K562 (cell line): ENCODE results near the gene RBMS3. TPM values are rescaled to one million over a fixed set of nuclear protein-coding genes. Genes with fewer than 3 reads are reported as not detected.

ENCODE experiments used
- ATAC-seq: fragments of 200-7000 bp; cut with Tn5 transposase; 3 replicates; pipeline ENCODE4 v1.9.1; 2020; ENCODE audit warnings: moderate library complexity
- BruUV-seq: library from RNA; stranded (reverse); fragments of 400-500 nt; replicated peaks from 2 replicates; lab custom pipeline; 2021; lab: Mats Ljungman, UMichigan
- CTCF ChIA-PET: fragments of 300-600 bp; formaldehyde crosslinking; extraction: SDS; loops from one replicate; lab custom pipeline; 2021; ENCODE audit warnings: low intra/inter-chr PET ratio; lab: Yijun Ruan, JAX
- POLR2A ChIA-PET: fragments of 300-600, 350-650 bp; sonication (Branson Sonifier 250); formaldehyde crosslinking; extraction: SDS; loops from one replicate; lab custom pipeline; 2021; ENCODE audit warnings: antibody characterized with exemption, inconsistent platforms; lab: Yijun Ruan, JAX
- DNase-seq, 4 experiments: peaks; one replicate each; pipeline versions ENCODE4 v3.0.0 to v3.0.0-alpha.2; 2011 to 2018; ENCODE audit warnings: low spot score in 3 of 4, mixed read lengths in 3 of 4; ENCODE audit errors: extremely low read depth in 1 of 4
- FAIRE-seq: peaks from 2 replicates; lab custom pipeline; 2011; peaks lifted over from hg19 to GRCh38; lab: Jason Lieb, UNC
- H2AFZ ChIP-seq: 2 replicates; pipeline ENCODE4 v1.6.0; 2011; ENCODE audit warnings: low read depth, low read length, control low read depth, inconsistent platforms
- H3K27ac ChIP-seq: fragments of 200-600 bp; 3 replicates; pipeline ENCODE4 v1.8.0; 2011; ENCODE audit warnings: low read depth, mild to moderate bottlenecking, control low read depth, inconsistent platforms, low read length, moderate library complexity, mixed read lengths; ENCODE audit errors: extremely low read depth
- H3K27me3 ChIP-seq, 2 experiments: fragments of 300-600 bp in 1 of 2; 2 replicates in 1 of 2; 3 replicates in 1 of 2; pipeline versions ENCODE4 v1.6.0 to v1.8.0; 2011; ENCODE audit warnings: inconsistent platforms in 2 of 2, low read length in 2 of 2, mild to moderate bottlenecking in 1 of 2, mixed read lengths in 1 of 2, moderate library complexity in 1 of 2; ENCODE audit not compliant: control insufficient read depth in 2 of 2, insufficient read depth in 2 of 2
- H3K36me3 ChIP-seq: fragments of 300-600 bp; 3 replicates; pipeline ENCODE4 v1.8.0; 2011; ENCODE audit warnings: mild to moderate bottlenecking, low read length, inconsistent platforms; ENCODE audit not compliant: control insufficient read depth, insufficient read depth
- H3K4me1 ChIP-seq, 2 experiments: fragments of 200-600 bp in 1 of 2; replicated peaks in 1 of 2; 2 replicates in 1 of 2; 3 replicates in 1 of 2; pipeline versions ENCODE4 v1.5.1 to v1.8.0; 2011; ENCODE audit warnings: inconsistent platforms in 2 of 2, low read length in 2 of 2, mild to moderate bottlenecking in 1 of 2, mixed read lengths in 1 of 2, moderate library complexity in 1 of 2; ENCODE audit not compliant: control insufficient read depth in 2 of 2, insufficient read depth in 2 of 2
- H3K4me2 ChIP-seq: 2 replicates; pipeline ENCODE4 v1.6.1; 2011; ENCODE audit warnings: low read length, control low read depth, inconsistent platforms, mixed read lengths; ENCODE audit not compliant: insufficient read depth
- H3K4me3 ChIP-seq: fragments of 200-600 bp; sonication (generic), shearing (Covaris generic); 2 replicates; pipeline ENCODE4 v1.5.1; 2016; ENCODE audit warnings: control low read depth, inconsistent platforms
- H3K79me2 ChIP-seq: fragments of 200-600 bp; 3 replicates; pipeline ENCODE4 v1.8.0; 2011; ENCODE audit warnings: low read length, inconsistent platforms; ENCODE audit not compliant: control insufficient read depth, insufficient read depth
- H3K9ac ChIP-seq, 2 experiments: 2 replicates each; pipeline versions ENCODE4 v1.6.0 to v1.6.1; 2011; ENCODE audit warnings: low read depth in 2 of 2, low read length in 2 of 2, control low read depth in 1 of 2, inconsistent platforms in 1 of 2, mild to moderate bottlenecking in 1 of 2, mixed read lengths in 1 of 2; ENCODE audit not compliant: insufficient read depth in 1 of 2
- H3K9me1 ChIP-seq: one replicate; pipeline ENCODE4 v1.6.0; 2011; ENCODE audit warnings: inconsistent platforms, mild to moderate bottlenecking, low read length, moderate library complexity; ENCODE audit not compliant: control insufficient read depth, insufficient read depth
- H3K9me3 ChIP-seq: replicated peaks from 2 replicates; pipeline ENCODE4 v1.5.1; 2011; ENCODE audit warnings: low read depth, low read length, inconsistent platforms; ENCODE audit not compliant: control insufficient read depth, insufficient read depth
- H4K20me1 ChIP-seq: replicated peaks from 2 replicates; pipeline ENCODE4 v1.6.1; 2011; ENCODE audit warnings: low read length, inconsistent platforms, mixed read lengths; ENCODE audit not compliant: control insufficient read depth, insufficient read depth
- ATF7 ChIP-seq: fragments of 450-650 bp; IDR thresholded peaks from 2 replicates; pipeline ENCODE4 v1.7.1; 2014; ENCODE audit warnings: mild to moderate bottlenecking, moderate library complexity
- CHD4 ChIP-seq: fragments of 200-600 bp; sonication (generic); IDR thresholded peaks from 3 replicates; pipeline ENCODE4 v1.6.1; 2012; ENCODE audit warnings: low read depth, mild to moderate bottlenecking, mixed read lengths, low read length, inconsistent platforms; ENCODE audit not compliant: insufficient read depth, insufficient replicate concordance, poor library complexity, severe bottlenecking
- HDAC2 ChIP-seq: fragments of 450-650 bp; IDR thresholded peaks from 2 replicates; pipeline ENCODE4 v1.6.1; 2016; ENCODE audit warnings: mild to moderate bottlenecking
- MAZ ChIP-seq, 2 experiments: fragments of 450-650 bp in 1 of 2; sonication (generic) in 1 of 2; formaldehyde crosslinking; IDR thresholded peaks in 1 of 2; conservative IDR thresholded peaks in 1 of 2; 2 replicates each; pipeline versions ENCODE4 v1.4.0 to v1.5.0; 2020; ENCODE audit warnings: mild to moderate bottlenecking in 1 of 2, missing genetic modification reagents in 1 of 2
- MYBL2 ChIP-seq, 2 experiments: fragments of 450-650 bp in 1 of 2; sonication (generic) in 1 of 2; formaldehyde crosslinking in 1 of 2; IDR thresholded peaks; 2 replicates each; pipeline versions ENCODE4 v1.6.1 to v1.8.1; 2017 to 2022; ENCODE audit warnings: borderline replicate concordance in 1 of 2, inconsistent platforms in 1 of 2, low read depth in 1 of 2, mild to moderate bottlenecking in 1 of 2, missing genetic modification reagents in 1 of 2, moderate library complexity in 1 of 2
- SUPT5H ChIP-seq: fragments of 450-650 bp; IDR thresholded peaks from 2 replicates; pipeline ENCODE4 v1.6.1; 2016
- XRCC5 ChIP-seq: fragments of 200-400 bp; formaldehyde crosslinking; IDR thresholded peaks from 2 replicates; pipeline ENCODE4 v1.6.1; 2017; ENCODE audit warnings: low read depth, mild to moderate bottlenecking, low read length
- ZNF253 ChIP-seq: fragments of 250-450 bp; sonication (Bioruptor Pico); conservative IDR thresholded peaks from 2 replicates; pipeline ENCODE4 v1.6.1; 2021; ENCODE audit warnings: mild to moderate bottlenecking
- WGBS: fragments of 100-300 bp; shearing (Covaris generic); methylation state at CpG from one replicate; pipeline ENCODE4 v1.1.6; 2016; ENCODE audit warnings: low coverage, mixed read lengths; ENCODE audit not compliant: insufficient coverage; ENCODE audit errors: missing lambda C conversion rate; 5-methylcytosine and 5-hydroxymethylcytosine counted together
- in situ Hi-C: fragments of 300-500 bp; cut with MboI; formaldehyde crosslinking; loops from 4 replicates; pipeline ENCODE4 v1.15.0; 2018; ENCODE audit warnings: inconsistent platforms, mixed read lengths
- intact Hi-C: fragments of 100-400 bp; cut with micrococcal nuclease; formaldehyde crosslinking; loops from 2 replicates; pipeline ENCODE4 v1.14.2; 2022
- polyA plus RNA-seq, 8 experiments: library from polyadenylated mRNA; depleted of rRNA in 4 of 8; stranded (reverse) in 5 of 8; unstranded in 3 of 8; fragments of >200 nt; fragmentation: Nextera tagmentation in 2 of 8; fragmentation: Illumina TruSeq in 1 of 8; extraction: Ambion mirVana in 2 of 8; extraction: Trizol in 1 of 8; gene quantifications; 2 replicates each; pipeline versions ENCODE4 v1.2.1 to v1.2.3, GENCODE V29; 2011 to 2014; ENCODE audit warnings: inconsistent platforms in 1 of 8, missing spikeins in 1 of 8
- total RNA-seq, 7 experiments: library from RNA; depleted of rRNA in 6 of 7; stranded (reverse); fragments of >200 nt in 6 of 7; fragmentation: Illumina TruSeq in 2 of 7; extraction: Trizol in 2 of 7; gene quantifications; 2 replicates each; pipeline versions ENCODE4 v1.2.1 to v1.2.3, GENCODE V29; 2011 to 2021; ENCODE audit warnings: low replicate concordance in 1 of 7
- TF ChIP-seq, protein P1 (sequence below): sonication (generic); formaldehyde crosslinking; IDR thresholded peaks from 2 replicates; pipeline ENCODE4 v1.8.1; 2022; ENCODE audit warnings: missing genetic modification reagents
- TF ChIP-seq, protein P2 (sequence below): sonication (generic); formaldehyde crosslinking; IDR thresholded peaks from 2 replicates; pipeline ENCODE4 v1.8.0; 2022; ENCODE audit warnings: mild to moderate bottlenecking, missing genetic modification reagents, borderline replicate concordance
- TF ChIP-seq, protein P3 (sequence below): fragments of 450-650 bp; IDR thresholded peaks from 2 replicates; pipeline ENCODE4 v1.6.1; 2016; ENCODE audit warnings: mild to moderate bottlenecking
- TF ChIP-seq, protein P4 (sequence below): fragments of 250-450 bp; sonication (Bioruptor Pico); IDR thresholded peaks from 2 replicates; pipeline ENCODE4 v1.8.0; 2021; ENCODE audit warnings: moderate library complexity, mild to moderate bottlenecking, inconsistent platforms
- TF ChIP-seq, protein P5 (sequence below): sonication (generic); formaldehyde crosslinking; IDR thresholded peaks from 2 replicates; pipeline ENCODE4 v1.8.0; 2022; ENCODE audit warnings: missing genetic modification reagents, mild to moderate bottlenecking, moderate library complexity, borderline replicate concordance
- TF ChIP-seq, protein P6 (sequence below): sonication (generic); formaldehyde crosslinking; IDR thresholded peaks from 2 replicates; pipeline ENCODE4 v1.8.1; 2023; ENCODE audit warnings: mild to moderate bottlenecking, missing genetic modification reagents

The RBMS3 gene
- total and polyA plus RNA-seq, 9 of the 15 experiments (the other 6 are each of a cell fraction or from before 2014, with no cell fraction given), result 0.20 TPM; not detected in 8

DNA sequence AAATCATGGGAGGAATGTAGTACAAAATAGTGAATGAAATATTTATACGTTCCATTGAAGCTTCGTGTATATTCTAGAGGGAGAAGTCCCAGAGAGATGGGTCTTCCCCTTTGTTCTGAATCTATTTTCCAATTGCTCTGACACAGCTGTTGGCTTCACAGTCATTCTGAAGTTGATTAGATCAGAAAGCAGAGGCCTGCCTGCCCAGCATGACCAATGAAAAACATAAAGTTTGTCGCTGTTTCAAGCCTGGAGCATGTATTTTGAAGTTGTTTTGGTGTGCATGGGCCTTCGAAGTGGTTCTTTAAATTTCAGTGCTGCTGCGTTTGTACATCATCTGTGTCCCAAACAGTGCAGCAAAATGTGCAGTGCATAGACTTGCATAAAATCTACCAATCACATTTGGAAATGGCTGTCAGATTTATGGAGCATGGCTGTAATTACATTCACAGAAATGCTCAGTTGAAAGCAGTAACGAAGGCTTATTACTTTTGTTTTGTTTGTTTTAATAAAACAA, 31.0 kb upstream of the RBMS3 start:
- intact Hi-C loops, result no loop called here
- Histone ChIP-seq H4K20me1 (no peaks in the 10 kb centered on the region), H3K4me3 (no peak overlapping the region), H3K79me2 (no peaks in the 10 kb centered on the region), H3K4me2 (no peak overlapping the region), H3K9ac (no peak overlapping the region), H3K9me3 (no peaks in the 10 kb centered on the region), H3K27ac (no peak overlapping the region), H3K9me1 (no peaks in the 10 kb centered on the region), H3K27me3 (no peaks in the 10 kb centered on the region), H3K4me1 (no peaks in the 10 kb centered on the region), H2AFZ (no peak overlapping the region), H3K36me3 (no peaks in the 10 kb centered on the region)
- FAIRE-seq (no peak), ATAC-seq (no peak), DNase-seq (no peak)
- ChIA-PET CTCF (no interaction called here), POLR2A (no interaction called here)
- BruUV-seq, result no TSS peak
- WGBS, result 1% methylated on average over 6 of the region's 6 CpGs
- in situ Hi-C loops, result no loop called here
- TF ChIP-seq, protein P1, sequence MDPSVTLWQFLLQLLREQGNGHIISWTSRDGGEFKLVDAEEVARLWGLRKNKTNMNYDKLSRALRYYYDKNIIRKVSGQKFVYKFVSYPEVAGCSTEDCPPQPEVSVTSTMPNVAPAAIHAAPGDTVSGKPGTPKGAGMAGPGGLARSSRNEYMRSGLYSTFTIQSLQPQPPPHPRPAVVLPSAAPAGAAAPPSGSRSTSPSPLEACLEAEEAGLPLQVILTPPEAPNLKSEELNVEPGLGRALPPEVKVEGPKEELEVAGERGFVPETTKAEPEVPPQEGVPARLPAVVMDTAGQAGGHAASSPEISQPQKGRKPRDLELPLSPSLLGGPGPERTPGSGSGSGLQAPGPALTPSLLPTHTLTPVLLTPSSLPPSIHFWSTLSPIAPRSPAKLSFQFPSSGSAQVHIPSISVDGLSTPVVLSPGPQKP (CRISPR knock-in tag), result no peak
- TF ChIP-seq, protein P2, sequence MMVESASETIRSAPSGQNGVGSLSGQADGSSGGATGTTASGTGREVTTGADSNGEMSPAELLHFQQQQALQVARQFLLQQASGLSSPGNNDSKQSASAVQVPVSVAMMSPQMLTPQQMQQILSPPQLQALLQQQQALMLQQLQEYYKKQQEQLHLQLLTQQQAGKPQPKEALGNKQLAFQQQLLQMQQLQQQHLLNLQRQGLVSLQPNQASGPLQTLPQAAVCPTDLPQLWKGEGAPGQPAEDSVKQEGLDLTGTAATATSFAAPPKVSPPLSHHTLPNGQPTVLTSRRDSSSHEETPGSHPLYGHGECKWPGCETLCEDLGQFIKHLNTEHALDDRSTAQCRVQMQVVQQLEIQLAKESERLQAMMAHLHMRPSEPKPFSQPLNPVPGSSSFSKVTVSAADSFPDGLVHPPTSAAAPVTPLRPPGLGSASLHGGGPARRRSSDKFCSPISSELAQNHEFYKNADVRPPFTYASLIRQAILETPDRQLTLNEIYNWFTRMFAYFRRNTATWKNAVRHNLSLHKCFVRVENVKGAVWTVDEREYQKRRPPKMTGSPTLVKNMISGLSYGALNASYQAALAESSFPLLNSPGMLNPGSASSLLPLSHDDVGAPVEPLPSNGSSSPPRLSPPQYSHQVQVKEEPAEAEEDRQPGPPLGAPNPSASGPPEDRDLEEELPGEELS (CRISPR knock-in tag), result no peak
- TF ChIP-seq CHD4 (no peak), MAZ (CRISPR knock-in tag; conservative IDR thresholded peaks at IDR 0.05 in 1 of 2, IDR thresholded peaks at IDR 0.05 in 1 of 2) (no peak), HDAC2 (no peak), SUPT5H (no peak), ZNF253 (CRISPR knock-in tag) (no peak), ATF7 (no peak), XRCC5 (no peak), MYBL2 (IDR thresholded peaks at IDR 0.05; ENCODE audit: low read depth) (no peak), MYBL2 (CRISPR knock-in tag; IDR thresholded peaks at IDR 0.05; ENCODE audit: borderline replicate concordance) (no peak)
- TF ChIP-seq, protein P3, sequence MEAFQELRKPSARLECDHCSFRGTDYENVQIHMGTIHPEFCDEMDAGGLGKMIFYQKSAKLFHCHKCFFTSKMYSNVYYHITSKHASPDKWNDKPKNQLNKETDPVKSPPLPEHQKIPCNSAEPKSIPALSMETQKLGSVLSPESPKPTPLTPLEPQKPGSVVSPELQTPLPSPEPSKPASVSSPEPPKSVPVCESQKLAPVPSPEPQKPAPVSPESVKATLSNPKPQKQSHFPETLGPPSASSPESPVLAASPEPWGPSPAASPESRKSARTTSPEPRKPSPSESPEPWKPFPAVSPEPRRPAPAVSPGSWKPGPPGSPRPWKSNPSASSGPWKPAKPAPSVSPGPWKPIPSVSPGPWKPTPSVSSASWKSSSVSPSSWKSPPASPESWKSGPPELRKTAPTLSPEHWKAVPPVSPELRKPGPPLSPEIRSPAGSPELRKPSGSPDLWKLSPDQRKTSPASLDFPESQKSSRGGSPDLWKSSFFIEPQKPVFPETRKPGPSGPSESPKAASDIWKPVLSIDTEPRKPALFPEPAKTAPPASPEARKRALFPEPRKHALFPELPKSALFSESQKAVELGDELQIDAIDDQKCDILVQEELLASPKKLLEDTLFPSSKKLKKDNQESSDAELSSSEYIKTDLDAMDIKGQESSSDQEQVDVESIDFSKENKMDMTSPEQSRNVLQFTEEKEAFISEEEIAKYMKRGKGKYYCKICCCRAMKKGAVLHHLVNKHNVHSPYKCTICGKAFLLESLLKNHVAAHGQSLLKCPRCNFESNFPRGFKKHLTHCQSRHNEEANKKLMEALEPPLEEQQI, result no peak
- TF ChIP-seq, protein P4, sequence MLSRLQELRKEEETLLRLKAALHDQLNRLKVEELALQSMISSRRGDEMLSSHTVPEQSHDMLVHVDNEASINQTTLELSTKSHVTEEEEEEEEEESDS (CRISPR knock-in tag), result no peak
- TF ChIP-seq, protein P5, sequence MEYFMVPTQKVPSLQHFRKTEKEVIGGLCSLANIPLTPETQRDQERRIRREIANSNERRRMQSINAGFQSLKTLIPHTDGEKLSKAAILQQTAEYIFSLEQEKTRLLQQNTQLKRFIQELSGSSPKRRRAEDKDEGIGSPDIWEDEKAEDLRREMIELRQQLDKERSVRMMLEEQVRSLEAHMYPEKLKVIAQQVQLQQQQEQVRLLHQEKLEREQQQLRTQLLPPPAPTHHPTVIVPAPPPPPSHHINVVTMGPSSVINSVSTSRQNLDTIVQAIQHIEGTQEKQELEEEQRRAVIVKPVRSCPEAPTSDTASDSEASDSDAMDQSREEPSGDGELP (CRISPR knock-in tag), result no peak
- TF ChIP-seq, protein P6, sequence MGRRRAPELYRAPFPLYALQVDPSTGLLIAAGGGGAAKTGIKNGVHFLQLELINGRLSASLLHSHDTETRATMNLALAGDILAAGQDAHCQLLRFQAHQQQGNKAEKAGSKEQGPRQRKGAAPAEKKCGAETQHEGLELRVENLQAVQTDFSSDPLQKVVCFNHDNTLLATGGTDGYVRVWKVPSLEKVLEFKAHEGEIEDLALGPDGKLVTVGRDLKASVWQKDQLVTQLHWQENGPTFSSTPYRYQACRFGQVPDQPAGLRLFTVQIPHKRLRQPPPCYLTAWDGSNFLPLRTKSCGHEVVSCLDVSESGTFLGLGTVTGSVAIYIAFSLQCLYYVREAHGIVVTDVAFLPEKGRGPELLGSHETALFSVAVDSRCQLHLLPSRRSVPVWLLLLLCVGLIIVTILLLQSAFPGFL, result no peak
